ENCODE data around the gene H6PD. TPM values are rescaled to one million over a fixed set of nuclear protein-coding genes. Genes with fewer than 3 reads are reported as not detected.

Gene H6PD
- total RNA-seq, 1 donor from 2014 or later, result 34.4 TPM

- no peak for DNase-seq (ENCODE audit: low spot score)
Measured at GRCh38 chr1:9296850-9297249, 62.3 kb downstream of the H6PD start.

GRCh38 chr1:9297831-9298230 lies 63.3 kb downstream of the H6PD start:
- peak; percentile 88 for DNase-seq (ENCODE audit: low spot score)

GRCh38 chr1:9298282-9298681 lies 63.7 kb downstream of the H6PD start:
- DNase-seq (ENCODE audit: low spot score), result no peak

GRCh38 chr1:9299571-9300541 lies 65.3 kb downstream of the H6PD start:
- DNase-seq (ENCODE audit: low spot score), result peak; percentile 51

GRCh38 chr1:9300573-9300972 lies 66.0 kb downstream of the H6PD start:
- DNase-seq (ENCODE audit: low spot score), result no peak

GRCh38 chr1:9302745-9303524 lies 68.4 kb downstream of the H6PD start:
- peak; percentile 75 for DNase-seq (ENCODE audit: low spot score)

- no peak for DNase-seq (ENCODE audit: low spot score)
Measured at GRCh38 chr1:9303916-9304315, 69.3 kb downstream of the H6PD start.

GRCh38 chr1:9305216-9305615 lies 70.6 kb downstream of the H6PD start:
- no peak for DNase-seq (ENCODE audit: low spot score)

- no peak for DNase-seq (ENCODE audit: low spot score)
Measured at GRCh38 chr1:9306006-9306405, 71.4 kb downstream of the H6PD start.

GRCh38 chr1:9307303-9307702 lies 72.7 kb downstream of the H6PD start:
- DNase-seq (ENCODE audit: low spot score), result no peak

- DNase-seq (ENCODE audit: low spot score), result no peak
Measured at GRCh38 chr1:9308236-9308785, 73.7 kb downstream of the H6PD start.

- no peak for DNase-seq (ENCODE audit: low spot score)
Measured at GRCh38 chr1:9309080-9309479, 74.5 kb downstream of the H6PD start.

- no peak for DNase-seq (ENCODE audit: low spot score)
Measured at GRCh38 chr1:9309991-9310390, 75.4 kb downstream of the H6PD start.

- no peak for DNase-seq (ENCODE audit: low spot score)
Measured at GRCh38 chr1:9311029-9311428, 76.5 kb downstream of the H6PD start.

- peak; percentile 92 for DNase-seq (ENCODE audit: low spot score)
Measured at GRCh38 chr1:9311479-9311878, 76.9 kb downstream of the H6PD start.

GRCh38 chr1:9312168-9312720 lies 77.7 kb downstream of the H6PD start:
- peak; percentile 69 for DNase-seq (ENCODE audit: low spot score)

- no peak for DNase-seq (ENCODE audit: low spot score)
Measured at GRCh38 chr1:9313576-9313975, 79.0 kb downstream of the H6PD start.

- no peak for DNase-seq (ENCODE audit: low spot score)
Measured at GRCh38 chr1:9314111-9314510, 79.5 kb downstream of the H6PD start.

GRCh38 chr1:9314711-9315379 lies 80.3 kb downstream of the H6PD start:
- no peak for DNase-seq (ENCODE audit: low spot score)

GRCh38 chr1:9315411-9316079 lies 81.0 kb downstream of the H6PD start:
- no peak for DNase-seq (ENCODE audit: low spot score)

- no peak for DNase-seq (ENCODE audit: low spot score)
Measured at GRCh38 chr1:9316080-9316444, 81.5 kb downstream of the H6PD start.

All from umbilical cord (tissue), 2 donors.